Regular cardiac myocyte (primary cell): ENCODE measurements around the gene ANKRD34B. TPM values are rescaled to one million over a fixed set of nuclear protein-coding genes. Genes with fewer than 3 reads are reported as not detected.

Source experiments
- total RNA-seq: library from RNA; depleted of rRNA; stranded (reverse); fragments of >200 nt; gene quantifications from 2 replicates; pipeline ENCODE4 v1.2.3, GENCODE V29; 2014

ANKRD34B gene
- total RNA-seq = not detected in 2 replicates

GRCh38 chr5:80569961-80570786 lies at the start of gene ANKRD34B:
Gene ANKRD34B, minus strand, starts transcription at chr5:80570280. Its CDS starts 10,261 bp downstream, at chr5:80560019.

Other genes starting within 250 kb of the ANKRD34B start
- gene ZFYVE16, start 162.2 kb downstream of the ANKRD34B start, total RNA-seq = 26.1 and 32.7 TPM in 2 replicates
- gene FAM151B, start 82.2 kb downstream of the ANKRD34B start, total RNA-seq = 3.8 and 7.0 TPM in 2 replicates
- 15.2 and 16.1 TPM in 2 replicates for gene MSH3, start 84.4 kb upstream of the ANKRD34B start, total RNA-seq
- 5.4 and 39.7 TPM in 2 replicates for gene DHFR, start 84.7 kb upstream of the ANKRD34B start, total RNA-seq